HG03097 (cell line): ENCODE measurements around the gene SLC11A1.

Experiments
- ATAC-seq: cut with Tn5 transposase; IDR thresholded peaks from one replicate; pipeline ENCODE4 v1.9.1; 2021; ENCODE audit not compliant: unreplicated experiment, low FRiP score

The SLC11A1 gene

DNA sequence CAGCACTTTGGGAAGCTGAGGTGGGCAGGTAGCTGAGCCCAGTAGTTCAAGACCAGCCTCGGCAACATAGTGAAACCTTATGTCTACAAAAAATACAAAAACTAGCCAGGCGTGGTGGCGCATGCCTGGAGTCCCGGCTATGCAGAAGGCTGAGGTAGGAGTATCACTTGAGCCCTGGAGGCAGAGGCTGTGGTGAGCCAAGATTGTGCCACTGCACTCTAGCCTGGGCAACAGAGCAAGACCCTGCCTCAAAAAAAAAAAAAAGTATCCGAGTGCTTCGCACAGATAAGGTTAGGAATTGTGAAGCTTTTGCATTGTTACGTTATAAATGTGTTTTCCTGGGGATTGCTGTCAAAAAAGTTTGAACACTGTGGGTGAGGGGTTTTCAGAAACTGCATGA lies 21.7 kb downstream of the SLC11A1 start:
- ATAC-seq, result no peak

DNA sequence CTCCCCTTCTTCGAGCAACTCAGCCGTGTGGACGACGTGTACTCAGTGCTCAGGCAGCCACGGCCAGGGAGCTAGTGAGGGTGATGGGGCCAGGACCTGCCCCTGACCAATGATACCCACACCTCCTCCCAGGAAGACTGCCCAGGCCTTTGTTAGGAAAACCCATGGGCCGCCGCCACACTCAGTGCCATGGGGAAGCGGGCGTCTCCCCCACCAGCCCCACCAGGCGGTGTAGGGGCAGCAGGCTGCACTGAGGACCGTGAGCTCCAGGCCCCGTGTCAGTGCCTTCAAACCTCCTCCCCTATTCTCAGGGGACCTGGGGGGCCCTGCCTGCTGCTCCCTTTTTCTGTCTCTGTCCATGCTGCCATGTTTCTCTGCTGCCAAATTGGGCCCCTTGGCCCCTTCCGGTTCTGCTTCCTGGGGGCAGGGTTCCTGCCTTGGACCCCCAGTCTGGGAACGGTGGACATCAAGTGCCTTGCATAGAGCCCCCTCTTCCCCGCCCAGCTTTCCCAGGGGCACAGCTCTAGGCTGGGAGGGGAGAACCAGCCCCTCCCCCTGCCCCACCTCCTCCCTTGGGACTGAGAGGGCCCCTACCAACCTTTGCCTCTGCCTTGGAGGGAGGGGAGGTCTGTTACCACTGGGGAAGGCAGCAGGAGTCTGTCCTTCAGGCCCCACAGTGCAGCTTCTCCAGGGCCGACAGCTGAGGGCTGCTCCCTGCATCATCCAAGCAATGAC lies 22.4 kb downstream of the SLC11A1 start:
- ATAC-seq, result no peak

DNA sequence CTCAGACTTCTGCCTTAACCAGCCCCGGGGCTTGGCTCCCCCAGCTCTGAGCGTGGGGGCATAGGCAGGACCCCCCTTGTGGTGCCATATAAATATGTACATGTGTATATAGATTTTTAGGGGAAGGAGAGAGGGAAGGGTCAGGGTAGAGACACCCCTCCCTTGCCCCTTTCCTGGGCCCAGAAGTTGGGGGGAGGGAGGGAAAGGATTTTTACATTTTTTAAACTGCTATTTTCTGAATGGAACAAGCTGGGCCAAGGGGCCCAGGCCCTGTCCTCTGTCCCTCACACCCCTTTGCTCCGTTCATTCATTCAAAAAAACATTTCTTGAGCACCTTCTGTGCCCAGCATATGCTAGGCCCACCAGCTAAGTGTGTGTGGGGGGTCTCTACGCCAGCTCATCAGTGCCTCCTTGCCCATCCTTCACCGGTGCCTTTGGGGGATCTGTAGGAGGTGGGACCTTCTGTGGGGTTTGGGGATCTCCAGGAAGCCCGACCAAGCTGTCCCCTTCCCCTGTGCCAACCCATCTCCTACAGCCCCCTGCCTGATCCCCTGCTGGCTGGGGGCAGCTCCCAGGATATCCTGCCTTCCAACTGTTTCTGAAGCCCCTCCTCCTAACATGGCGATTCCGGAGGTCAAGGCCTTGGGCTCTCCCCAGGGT lies 23.1 kb downstream of the SLC11A1 start:
- no peak for ATAC-seq

GRCh38 chr2:218405746-218406208 lies 23.7 kb downstream of the SLC11A1 start:
- peak; percentile 11 for ATAC-seq

- ATAC-seq, result peak; percentile 73
Observed at GRCh38 chr2:218406209-218406948, 24.3 kb downstream of the SLC11A1 start.

DNA sequence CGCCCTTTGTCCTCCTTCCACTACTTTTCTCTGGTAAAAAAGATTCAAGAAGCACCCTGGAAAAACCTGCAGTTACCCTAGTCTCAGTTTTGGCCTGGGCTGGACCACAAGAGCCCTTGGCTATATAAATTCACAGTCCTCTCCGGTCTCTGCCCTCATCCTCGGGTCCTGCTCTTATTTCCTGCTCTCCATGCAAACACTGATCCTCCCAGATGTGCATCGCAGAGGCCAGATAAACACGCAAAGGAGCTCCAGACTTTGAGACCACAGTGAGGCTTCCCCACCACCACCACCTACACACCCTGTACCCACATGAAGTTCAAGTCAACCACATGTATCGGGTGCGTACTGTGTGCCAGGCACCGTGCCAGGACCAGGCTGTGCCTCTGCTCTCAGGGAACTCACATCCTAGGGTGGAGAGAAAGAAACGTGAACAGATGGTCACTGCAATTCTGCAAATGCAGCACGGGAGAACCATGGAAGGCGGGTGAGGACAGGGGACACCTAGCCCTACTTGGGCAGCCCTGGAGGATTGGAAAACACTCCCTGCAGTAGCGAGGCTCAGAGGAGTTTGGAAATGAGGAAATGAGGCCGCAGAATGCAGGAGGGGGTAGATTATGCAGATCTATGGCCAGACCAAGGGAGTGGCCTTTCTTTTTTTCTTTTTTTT lies 25.0 kb downstream of the SLC11A1 start:
- no peak for ATAC-seq

- ATAC-seq, result no peak
Observed at GRCh38 chr2:218407717-218408116, 25.6 kb downstream of the SLC11A1 start.

DNA sequence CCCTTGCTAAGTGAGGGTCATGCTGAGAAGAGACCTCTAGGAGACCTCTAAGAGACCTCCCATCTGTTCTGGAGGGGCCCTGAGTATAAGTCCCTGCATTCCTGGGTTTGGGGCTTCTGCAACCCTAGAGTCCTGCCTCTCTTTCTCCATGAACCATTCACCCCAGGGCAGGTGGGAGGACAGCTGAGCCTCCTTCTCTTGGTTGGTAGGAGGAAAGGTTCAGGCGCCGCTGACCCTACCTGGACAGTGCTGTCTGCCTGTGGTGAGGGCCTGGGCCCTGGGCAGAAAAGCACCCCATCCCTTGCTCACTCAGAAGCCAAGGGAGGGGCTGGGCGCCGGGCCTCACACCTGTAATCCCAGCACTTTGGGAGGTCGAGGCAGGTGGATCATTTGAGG lies 36.2 kb downstream of the SLC11A1 start:
- ATAC-seq, result no peak

DNA sequence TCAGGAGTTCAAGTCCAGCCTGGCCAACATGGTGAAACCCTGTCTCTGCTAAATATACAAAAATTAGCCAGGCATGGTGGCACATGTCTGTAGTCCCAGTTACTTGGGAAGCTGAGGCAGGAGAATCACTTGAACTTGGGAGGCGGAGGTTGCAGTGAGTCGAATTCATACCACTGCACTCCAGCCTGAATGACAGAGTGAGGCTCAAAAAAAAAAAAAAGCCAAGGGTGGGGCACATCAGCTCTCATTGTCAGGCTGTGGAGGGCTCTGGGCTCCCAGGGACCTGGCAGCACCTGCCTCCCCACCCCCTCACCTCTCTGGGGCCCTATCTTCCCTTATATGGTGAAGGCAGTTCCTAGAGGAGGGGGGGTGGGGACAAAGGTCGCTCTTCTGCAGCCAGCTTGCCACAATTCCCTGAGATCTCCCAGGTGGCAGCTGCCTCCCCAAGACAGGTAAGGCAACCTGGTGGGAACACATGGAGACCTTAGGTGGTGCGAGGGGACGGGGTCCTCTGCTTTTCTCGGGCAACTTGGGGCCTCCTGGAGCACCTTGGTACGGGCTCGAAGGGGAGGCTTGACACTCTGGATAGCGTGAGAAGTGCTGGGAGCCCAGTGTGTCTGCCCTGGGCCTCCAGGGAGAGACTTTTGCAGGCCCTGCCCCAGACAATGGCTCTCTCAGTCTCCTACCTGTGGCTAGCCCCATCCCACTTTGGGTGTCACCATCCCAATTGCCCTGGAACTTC lies 36.8 kb downstream of the SLC11A1 start, which contains the start of gene VIL1:
Gene VIL1 (plus strand): TSS at position 407 of the 742 bp plus-strand sequence. CDS start 4,656 bp downstream, outside the sequence.
- ATAC-seq, result no peak

DNA sequence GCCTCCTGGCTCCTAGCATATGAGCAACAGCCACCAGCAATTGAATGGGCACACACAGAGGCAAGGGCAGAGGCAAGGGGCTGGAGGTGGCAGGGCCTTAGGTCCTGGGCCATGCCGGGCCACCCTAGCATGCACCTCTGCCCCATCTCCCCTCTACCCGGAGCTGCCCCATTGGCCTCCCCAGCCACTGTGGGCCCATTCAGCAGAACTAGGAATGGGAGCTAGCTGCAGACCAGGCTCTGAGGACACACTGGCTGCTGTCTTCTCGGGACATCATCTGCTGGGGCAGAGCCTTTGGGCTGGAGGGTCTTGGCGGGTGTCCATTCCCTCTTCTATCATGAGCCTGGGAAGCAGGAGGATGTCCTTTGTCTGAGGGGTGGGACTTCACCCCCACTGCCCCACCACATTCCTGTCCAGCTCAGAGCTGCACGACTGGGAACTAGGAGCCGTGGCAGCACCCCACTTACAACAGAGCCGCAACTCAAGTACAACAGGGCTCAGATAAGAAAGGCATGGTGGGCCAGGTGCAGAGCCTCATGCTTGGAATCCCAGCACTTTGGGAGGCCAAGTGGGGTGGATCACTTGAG lies 37.6 kb downstream of the SLC11A1 start:
- no peak for ATAC-seq

GRCh38 chr2:218421027-218421426 lies 39.0 kb downstream of the SLC11A1 start:
- ATAC-seq, result no peak

- no peak for ATAC-seq
Observed at GRCh38 chr2:218422403-218423086, 40.5 kb downstream of the SLC11A1 start.

DNA sequence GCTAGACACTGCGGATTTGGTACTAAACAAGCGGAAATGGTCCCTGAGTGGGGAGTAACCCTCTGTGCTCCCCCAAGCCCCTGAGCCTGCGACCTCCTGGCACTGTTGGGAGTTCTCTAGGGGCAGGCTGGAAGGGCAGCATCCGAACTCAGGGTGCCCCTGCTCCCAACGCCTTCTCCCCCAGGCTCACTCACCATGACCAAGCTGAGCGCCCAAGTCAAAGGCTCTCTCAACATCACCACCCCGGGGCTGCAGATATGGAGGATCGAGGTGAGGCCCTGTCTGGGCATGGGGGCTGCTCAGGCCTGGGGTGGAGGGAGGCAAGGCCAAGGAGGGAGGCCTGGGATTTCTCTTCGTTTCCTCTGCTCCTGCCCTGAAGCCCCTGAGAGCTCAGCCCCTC lies 41.5 kb downstream of the SLC11A1 start:
- ATAC-seq, result no peak

GRCh38 chr2:218425531-218425930 lies 43.5 kb downstream of the SLC11A1 start:
- ATAC-seq, result no peak

- ATAC-seq, result no peak
Observed at GRCh38 chr2:218427741-218428140, 45.7 kb downstream of the SLC11A1 start.

- no peak for ATAC-seq
Observed at GRCh38 chr2:218428846-218429558, 46.9 kb downstream of the SLC11A1 start.

GRCh38 chr2:218429911-218430692 lies 48.0 kb downstream of the SLC11A1 start:
- ATAC-seq, result no peak

DNA sequence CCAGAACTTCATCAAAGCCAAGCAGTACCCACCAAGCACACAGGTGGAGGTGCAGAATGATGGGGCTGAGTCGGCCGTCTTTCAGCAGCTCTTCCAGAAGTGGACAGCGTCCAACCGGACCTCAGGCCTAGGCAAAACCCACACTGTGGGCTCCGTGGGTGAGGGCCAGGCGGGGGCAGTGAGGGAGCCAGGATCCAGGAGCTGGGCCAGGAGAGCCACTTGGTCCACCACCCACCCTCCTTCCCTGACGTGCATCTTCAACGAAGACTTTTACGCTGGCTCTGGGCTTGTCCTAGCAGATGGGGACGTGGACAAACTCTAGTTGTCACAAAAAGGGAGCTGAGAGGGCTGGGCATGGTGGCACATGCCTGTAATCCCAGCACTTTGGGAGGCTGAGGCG lies 48.6 kb downstream of the SLC11A1 start:
- ATAC-seq, result no peak
